Activated CD8-positive, alpha-beta memory T cell treated with anti-CD3 and anti-CD28 coated beads, Interleukin-2, amount 10 ng/mL, durations not matched to agents 7 days and 5 days (primary cell): Measurements from ENCODE around the gene ALOX5. TPM values are rescaled to one million over a fixed set of nuclear protein-coding genes. Genes with fewer than 3 reads are reported as not detected.
"Not testable (repeated sequence)": the region's sequence is repeated elsewhere in the genome, so short reads cannot be mapped to it uniquely, and the experiment has no call there.

Source experiments
- ATAC-seq: fragments of 150-1000 bp; cut with Tn5 transposase; one replicate; pipeline ENCODE4 v1.10.0; 2021; ENCODE audit warnings: moderate library complexity
- CTCF ChIA-PET: fragments of 350-600 bp; sonication (Branson Sonifier 250); formaldehyde crosslinking; loops from one replicate; lab custom pipeline; 2021; ENCODE audit warnings: antibody characterized with exemption; lab: Charles Lee
- DNase-seq: peaks from one replicate; pipeline ENCODE4 v3.0.0-alpha.2; 2020
- H3K27ac Mint-ChIP-seq: one replicate; pipeline ENCODE4 v1.8.0; 2021; ENCODE audit warnings: mild to moderate bottlenecking, mixed read lengths
- H3K27me3 Mint-ChIP-seq: one replicate; pipeline ENCODE4 v1.8.0; 2021; ENCODE audit warnings: mixed read lengths
- H3K36me3 Mint-ChIP-seq: one replicate; pipeline ENCODE4 v1.8.0; 2021; ENCODE audit warnings: mild to moderate bottlenecking, mixed read lengths
- H3K4me1 Mint-ChIP-seq: one replicate; pipeline ENCODE4 v1.8.0; 2021; ENCODE audit warnings: mixed read lengths
- H3K4me3 Mint-ChIP-seq: one replicate; pipeline ENCODE4 v1.8.0; 2021; ENCODE audit warnings: mild to moderate bottlenecking, moderate library complexity, mixed read lengths
- H3K9me3 Mint-ChIP-seq: one replicate; pipeline ENCODE4 v1.8.0; 2022; ENCODE audit warnings: low read depth, mixed read lengths
- total RNA-seq, 2 experiments: library from RNA; stranded (reverse); gene quantifications; one replicate each; pipeline ENCODE4 v1.2.3, GENCODE V29; 2021

Gene ALOX5
- total RNA-seq, 2 experiments from 2014 or later = 1.9 to 8.9 TPM

DNA sequence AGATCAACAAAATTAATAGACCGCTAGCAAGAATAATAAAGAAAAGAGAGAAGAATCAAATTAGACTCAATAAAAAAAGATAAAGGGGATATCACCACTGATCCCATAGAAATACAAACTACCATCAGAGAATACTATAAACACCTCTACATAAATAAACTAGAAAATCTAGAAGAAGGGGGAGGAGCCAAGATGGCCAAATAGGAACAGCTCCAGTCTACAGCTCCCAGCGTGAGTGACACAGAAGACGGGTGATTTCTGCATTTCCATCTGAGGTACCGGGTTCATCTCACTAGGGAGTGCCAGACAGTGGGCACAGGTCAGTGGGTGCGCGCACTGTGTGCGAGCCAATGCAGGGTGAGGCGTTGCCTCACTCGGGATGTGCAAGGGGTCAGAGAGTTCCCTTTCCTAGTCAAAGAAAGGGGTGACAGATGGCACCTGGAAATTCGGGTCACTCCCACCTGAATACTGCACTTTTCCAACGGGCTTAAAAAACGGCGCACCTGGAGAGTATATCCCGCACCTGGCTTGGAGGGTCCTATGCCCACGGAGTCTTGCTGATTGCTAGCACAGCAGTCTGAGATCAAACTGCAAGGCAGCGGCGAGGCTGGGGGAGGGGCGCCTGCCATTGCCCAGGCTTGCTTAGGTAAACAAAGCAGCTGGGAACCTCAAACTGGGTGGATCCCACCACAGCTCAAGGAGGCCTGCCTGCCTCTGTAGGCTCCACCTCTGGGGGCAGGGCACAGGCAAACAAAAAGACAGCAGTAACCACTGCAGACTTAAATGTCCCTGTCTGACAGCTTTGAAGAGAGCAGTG, 11.8 kb upstream of the ALOX5 start:
- H3K36me3 Mint-ChIP-seq, H3K4me1 Mint-ChIP-seq, H3K9me3 Mint-ChIP-seq, H3K4me3 Mint-ChIP-seq, CTCF ChIA-PET, ATAC-seq, H3K27ac Mint-ChIP-seq: not testable (repeated sequence)
- peaks cover 42% of the 10 kb centered on the region for H3K27me3 Mint-ChIP-seq
- peak; percentile 56 for DNase-seq

DNA sequence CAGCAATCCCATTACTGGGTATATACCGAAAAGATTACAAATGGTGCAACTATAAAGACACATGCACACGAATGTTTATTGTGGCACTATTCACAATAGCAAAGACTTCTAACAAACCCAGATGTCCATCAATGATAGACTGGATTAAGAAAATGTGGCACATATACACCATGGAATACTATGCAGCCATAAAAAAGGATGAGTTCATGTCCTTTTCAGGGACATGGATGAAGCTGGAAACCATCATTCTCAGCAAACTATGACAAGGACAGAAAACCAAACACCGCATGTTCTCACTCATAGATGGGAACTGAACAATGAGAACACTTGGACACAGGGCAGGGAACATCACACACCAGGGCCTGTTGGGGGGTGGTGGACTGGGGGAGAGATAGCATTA, 6.4 kb upstream of the ALOX5 start:
- H3K27ac Mint-ChIP-seq, H3K4me1 Mint-ChIP-seq, CTCF ChIA-PET, H3K4me3 Mint-ChIP-seq, H3K36me3 Mint-ChIP-seq, ATAC-seq, DNase-seq, H3K9me3 Mint-ChIP-seq: not testable (repeated sequence)
- H3K27me3 Mint-ChIP-seq = peaks cover 61% of the 10 kb centered on the region

DNA sequence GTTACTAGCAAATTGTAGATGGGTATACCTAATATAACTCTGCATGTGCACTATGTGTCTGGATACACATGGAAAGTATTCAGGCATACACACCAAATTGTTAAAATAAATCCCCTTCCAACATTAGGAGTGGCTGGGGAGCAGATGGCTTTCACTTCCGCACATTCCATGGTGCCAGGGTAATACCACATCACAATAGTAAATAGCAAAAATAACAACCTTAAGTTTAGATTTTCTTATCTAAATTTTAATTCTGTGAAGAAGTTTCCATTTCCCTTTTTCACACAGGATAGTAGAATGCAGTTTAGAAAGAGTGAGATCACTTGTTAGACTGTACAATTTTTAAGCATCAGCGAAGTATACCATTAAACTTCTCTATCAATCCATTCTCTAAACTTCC, 5.8 kb upstream of the ALOX5 start:
- Mint-ChIP-seq H3K27ac (no peak overlapping the region), H3K4me3 (no peak overlapping the region), H3K9me3 (no peaks in the 10 kb centered on the region), H3K4me1 (peaks cover 3% of the 10 kb centered on the region), H3K36me3 (no peaks in the 10 kb centered on the region), H3K27me3 (peaks cover 67% of the 10 kb centered on the region)
- no peak for DNase-seq
- CTCF ChIA-PET = no interaction called here
- no peak for ATAC-seq

DNA sequence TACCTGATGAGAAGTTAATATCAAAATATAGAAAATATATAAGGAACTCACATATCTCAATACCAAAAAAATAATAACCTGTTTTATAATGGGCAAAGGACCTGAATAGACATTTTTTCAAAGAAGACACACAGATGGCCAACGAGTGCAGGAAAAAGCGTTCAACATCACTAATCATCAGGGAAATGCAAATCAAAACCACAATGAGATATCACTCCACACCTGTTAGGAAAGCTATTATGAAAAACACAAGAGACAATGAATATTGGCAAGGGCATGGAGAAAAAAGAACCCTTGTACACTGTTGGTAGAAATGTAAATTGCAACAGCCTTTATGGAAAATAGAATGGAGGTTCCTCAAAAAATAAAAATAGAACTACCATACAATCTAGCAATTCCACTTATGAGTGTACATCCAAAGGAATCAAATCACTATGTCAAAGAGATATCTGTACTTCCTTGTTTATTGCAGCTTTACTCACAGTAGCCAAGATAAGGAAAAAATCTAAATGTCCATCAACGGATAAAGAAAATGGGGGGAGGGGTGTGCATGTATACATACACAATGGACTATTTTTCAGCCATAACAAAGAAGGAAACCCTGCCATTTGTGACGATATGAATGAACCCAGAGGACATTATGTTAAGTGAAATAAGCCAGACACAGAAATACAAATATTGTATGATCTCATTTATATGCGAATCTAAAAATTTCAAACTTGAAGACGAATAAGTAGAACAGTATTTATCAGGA, 3.6 kb upstream of the ALOX5 start:
- Mint-ChIP-seq H3K4me3 (no peak overlapping the region), H3K9me3 (no peaks in the 10 kb centered on the region), H3K27me3 (peaks cover 71% of the 10 kb centered on the region), H3K4me1 (peaks cover 12% of the 10 kb centered on the region), H3K27ac (no peak overlapping the region), H3K36me3 (no peaks in the 10 kb centered on the region)
- CTCF ChIA-PET = no interaction called here
- ATAC-seq = no peak
- no peak for DNase-seq

DNA sequence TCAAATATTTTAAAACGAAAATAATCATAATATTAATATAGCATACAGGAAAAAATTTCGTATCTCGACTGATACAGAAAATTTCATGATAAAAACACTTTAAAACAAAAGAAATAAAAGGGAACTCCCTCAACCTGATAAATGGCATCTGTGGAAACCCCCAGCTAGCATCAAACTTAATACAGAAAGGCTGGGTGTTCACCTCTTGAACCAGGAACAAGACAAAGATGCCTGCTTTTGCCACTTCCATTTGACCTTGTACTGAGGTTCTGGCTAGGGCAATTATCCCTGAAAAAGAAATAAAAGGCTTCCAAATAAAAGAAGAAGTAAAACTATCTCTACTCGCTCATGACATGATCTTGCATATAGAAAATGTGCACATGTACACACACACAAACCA, 2.5 kb upstream of the ALOX5 start:
- H3K27me3 Mint-ChIP-seq = peaks cover 73% of the 10 kb centered on the region

DNA sequence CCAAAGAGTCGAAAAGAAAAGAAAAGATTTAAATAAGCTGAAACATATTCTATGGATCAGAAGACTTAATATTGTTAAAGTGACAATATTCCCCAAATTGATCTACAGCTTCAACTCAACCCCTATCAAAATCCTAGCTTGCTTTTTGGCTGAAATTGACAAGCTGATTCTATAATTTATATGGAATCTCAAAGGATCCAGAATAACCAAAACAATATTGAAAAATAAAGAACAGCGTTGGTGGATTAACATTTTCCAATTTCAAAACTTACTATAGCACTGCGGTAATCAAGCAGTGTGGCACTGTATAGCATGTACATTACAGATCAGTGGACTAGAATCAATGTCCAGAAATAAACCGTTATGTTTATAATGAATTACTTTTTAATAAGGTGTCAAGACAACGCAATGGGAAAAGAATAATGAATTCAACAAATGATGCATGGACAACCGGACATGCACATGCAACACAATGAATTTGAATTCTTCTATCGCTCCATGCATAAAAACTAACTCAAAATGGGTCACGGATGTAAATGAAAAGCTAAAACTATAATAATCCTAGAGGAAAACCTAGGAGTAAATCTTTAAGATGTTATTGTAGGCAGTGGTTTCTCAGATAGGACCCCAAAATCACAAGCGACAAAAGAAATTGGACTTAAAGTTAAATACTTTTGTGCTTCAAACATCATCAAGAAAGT, 1.6 kb upstream of the ALOX5 start:
- H3K4me3 Mint-ChIP-seq = peak overlapping the region; percentile 79
- DNase-seq (no peak), ATAC-seq (no peak)
- H3K27ac Mint-ChIP-seq = no peak overlapping the region
- no peaks in the 10 kb centered on the region for H3K36me3 Mint-ChIP-seq
- H3K4me1 Mint-ChIP-seq = peaks cover 19% of the 10 kb centered on the region
- H3K27me3 Mint-ChIP-seq = peaks cover 74% of the 10 kb centered on the region
- H3K9me3 Mint-ChIP-seq = no peaks in the 10 kb centered on the region
- CTCF ChIA-PET = no interaction called here

More for the DNA sequence above, 2.5 kb upstream of the ALOX5 start:
- ATAC-seq (no peak), DNase-seq (no peak)
- Mint-ChIP-seq H3K27ac (no peak overlapping the region), H3K36me3 (no peaks in the 10 kb centered on the region), H3K4me3 (no peak overlapping the region), H3K4me1 (peaks cover 19% of the 10 kb centered on the region), H3K9me3 (no peaks in the 10 kb centered on the region)
- CTCF ChIA-PET = no interaction called here

DNA sequence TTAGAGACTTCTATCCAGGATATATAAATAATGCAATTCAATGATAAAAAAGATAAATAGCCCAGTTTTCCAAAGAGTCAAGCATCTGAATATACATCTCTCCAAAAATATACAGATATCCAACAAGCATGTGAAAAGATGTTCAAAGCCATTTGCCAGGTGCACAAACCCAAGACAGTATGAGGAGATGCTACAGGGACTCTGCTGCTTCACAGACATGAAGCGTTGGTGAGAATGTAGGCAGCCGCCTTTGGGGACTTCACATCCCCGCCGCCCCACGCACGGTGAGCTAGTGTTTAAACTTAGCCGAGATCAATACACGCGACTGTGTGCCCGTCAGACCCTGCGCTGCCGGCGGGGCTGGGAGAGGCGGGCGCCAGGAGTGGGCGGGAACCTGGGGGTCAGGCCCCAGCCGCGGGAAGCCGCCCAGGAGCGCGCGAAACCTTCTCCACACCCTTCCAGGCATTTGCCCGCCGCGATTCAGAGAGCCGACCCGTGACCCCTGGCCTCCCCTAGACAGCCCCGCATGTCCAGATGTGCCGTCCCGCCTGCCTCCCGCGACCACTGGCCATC, 927 bp upstream of the ALOX5 start:
- peaks cover 19% of the 10 kb centered on the region for H3K4me1 Mint-ChIP-seq
- DNase-seq (peak; percentile 49), ATAC-seq (peak; percentile 66)
- H3K36me3 Mint-ChIP-seq = no peaks in the 10 kb centered on the region
- H3K9me3 Mint-ChIP-seq = no peaks in the 10 kb centered on the region
- H3K27ac Mint-ChIP-seq = peak overlapping the region; percentile 58
- CTCF ChIA-PET = no interaction called here
- H3K27me3 Mint-ChIP-seq = peaks cover 76% of the 10 kb centered on the region
- peak overlapping the region; percentile 79 for H3K4me3 Mint-ChIP-seq

DNA sequence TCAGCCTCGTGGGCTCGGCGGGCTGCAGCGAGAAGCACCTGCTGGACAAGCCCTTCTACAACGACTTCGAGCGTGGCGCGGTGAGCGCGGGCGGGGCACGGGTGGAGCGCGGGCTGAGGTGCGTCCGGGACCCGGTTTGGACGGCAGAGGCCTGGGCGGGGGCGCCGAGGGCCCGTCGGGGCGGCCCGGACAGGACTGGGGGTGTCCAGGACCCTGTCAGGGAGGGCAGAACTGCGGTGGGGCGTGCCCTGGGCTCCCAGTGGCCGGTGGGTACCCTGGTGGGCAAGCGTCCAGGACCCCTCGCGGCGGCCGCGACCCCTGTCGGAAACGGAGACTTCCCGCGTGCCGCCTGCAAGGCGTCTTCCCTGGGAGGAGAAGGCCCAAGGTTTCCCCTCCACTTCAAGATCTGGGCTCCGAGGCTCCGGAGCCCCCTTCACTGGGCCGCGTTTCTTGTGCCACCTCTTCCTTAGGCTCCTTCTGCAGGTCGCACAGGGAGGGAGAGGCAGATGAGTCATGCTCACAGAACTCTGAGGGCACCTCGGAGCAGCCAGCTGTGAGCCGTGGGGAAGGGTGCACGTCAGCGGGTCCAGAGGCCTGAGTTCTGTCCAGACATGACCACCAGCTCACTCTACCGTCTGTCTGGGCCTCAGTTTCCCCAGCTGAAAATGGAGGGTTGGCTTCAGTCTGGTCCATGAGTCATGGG, 485 bp downstream of the ALOX5 start:
- DNase-seq (no peak), ATAC-seq (no peak)
- Mint-ChIP-seq H3K36me3 (no peaks in the 10 kb centered on the region), H3K4me1 (peaks cover 19% of the 10 kb centered on the region), H3K27ac (no peak overlapping the region), H3K9me3 (no peaks in the 10 kb centered on the region), H3K4me3 (peak overlapping the region; percentile 61), H3K27me3 (peaks cover 64% of the 10 kb centered on the region)
- CTCF ChIA-PET = interaction anchor here (1.2 kb wide), 1 partner anchor 124 kb away, joined by 3 read pairs; no protein-coding TSS in a partner anchor

DNA sequence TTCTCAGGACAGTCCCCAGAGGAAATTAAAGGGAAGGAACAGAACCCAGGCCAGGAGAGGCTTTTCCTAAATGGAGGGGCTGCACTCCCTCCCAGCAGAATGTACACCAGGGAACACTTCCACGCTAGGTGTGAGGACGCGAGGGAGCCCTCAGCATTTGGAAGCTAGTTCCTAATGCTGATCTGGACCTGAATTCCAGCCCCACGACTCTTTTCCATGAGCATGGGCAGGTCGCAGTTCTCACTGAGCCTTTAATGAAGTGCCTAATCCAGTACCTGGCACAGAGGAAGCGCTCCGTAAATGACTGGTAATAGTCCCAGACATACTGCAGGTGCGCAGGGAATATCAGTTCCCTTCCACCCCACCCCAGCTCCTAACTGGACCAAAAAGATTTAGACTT, 1.1 kb downstream of the ALOX5 start:
- no peaks in the 10 kb centered on the region for H3K9me3 Mint-ChIP-seq

DNA sequence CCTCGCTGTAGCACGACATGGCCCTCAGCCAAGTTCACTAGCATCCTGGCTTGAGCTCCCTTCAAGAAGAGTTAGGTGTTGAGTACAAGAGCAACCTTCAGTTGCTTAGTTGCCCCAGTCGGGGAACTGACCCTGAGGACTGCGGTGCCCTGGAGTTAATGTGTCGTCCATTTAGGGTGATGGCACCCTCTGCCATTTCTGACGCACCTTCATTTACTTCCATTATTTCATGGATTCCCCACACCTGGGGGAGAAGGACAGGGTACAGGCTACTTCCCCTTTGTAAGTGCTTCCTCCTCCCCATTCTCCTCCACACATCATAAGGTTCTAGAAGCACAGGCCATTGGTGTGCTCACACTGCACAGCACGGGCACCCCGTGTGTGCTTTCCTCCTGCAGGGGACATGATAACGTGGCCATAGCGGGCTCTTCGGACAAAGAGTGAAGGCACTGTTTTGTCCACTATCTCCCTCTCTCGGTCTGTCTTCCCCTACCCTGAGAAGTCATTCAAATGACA, 1.8 kb downstream of the ALOX5 start:
- H3K9me3 Mint-ChIP-seq = no peaks in the 10 kb centered on the region
- CTCF ChIA-PET = interaction anchor here (1.0 to 1.2 kb wide), 2 partner anchors 10 to 125 kb away, joined by 3 to 4 read pairs; no protein-coding TSS in a partner anchor
- peak overlapping the region; percentile 9 for H3K4me3 Mint-ChIP-seq
- DNase-seq (no peak), ATAC-seq (no peak)
- no peak overlapping the region for H3K27ac Mint-ChIP-seq
- H3K27me3 Mint-ChIP-seq = peaks cover 54% of the 10 kb centered on the region
- peaks cover 22% of the 10 kb centered on the region for H3K4me1 Mint-ChIP-seq
- H3K36me3 Mint-ChIP-seq = no peaks in the 10 kb centered on the region

More for the DNA sequence above, 1.1 kb downstream of the ALOX5 start:
- peaks cover 61% of the 10 kb centered on the region for H3K27me3 Mint-ChIP-seq
- H3K4me1 Mint-ChIP-seq = peaks cover 22% of the 10 kb centered on the region
- no peaks in the 10 kb centered on the region for H3K36me3 Mint-ChIP-seq
- CTCF ChIA-PET = interaction anchor here (1.2 kb wide), 1 partner anchor 125 kb away, joined by 3 read pairs; no protein-coding TSS in a partner anchor
- DNase-seq (no peak), ATAC-seq (no peak)
- no peak overlapping the region for H3K27ac Mint-ChIP-seq
- peak overlapping the region; percentile 40 for H3K4me3 Mint-ChIP-seq

DNA sequence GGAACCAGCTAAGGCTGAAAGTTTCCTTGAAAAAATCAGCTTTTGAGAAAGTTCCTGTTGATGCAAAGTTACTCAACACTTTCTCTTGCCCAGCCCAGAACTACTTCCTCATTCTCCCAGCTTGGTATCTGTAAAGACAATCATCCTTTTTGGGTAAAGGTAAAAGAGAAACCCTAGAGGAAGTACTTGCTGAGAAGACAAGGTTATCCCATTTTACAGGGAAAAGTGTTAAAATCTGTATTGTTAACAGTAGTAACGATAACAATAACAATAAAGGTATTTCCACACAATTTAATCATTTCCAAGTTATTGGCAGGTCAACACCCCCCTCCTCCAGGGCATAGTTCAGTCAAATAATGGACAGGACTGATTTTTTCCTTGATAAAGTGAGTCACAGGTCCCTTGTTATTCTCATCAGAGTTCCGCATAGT, 2.4 kb downstream of the ALOX5 start:
- no peak overlapping the region for H3K27ac Mint-ChIP-seq
- H3K36me3 Mint-ChIP-seq = no peaks in the 10 kb centered on the region
- ATAC-seq (no peak), DNase-seq (no peak)
- peaks cover 50% of the 10 kb centered on the region for H3K27me3 Mint-ChIP-seq
- H3K4me1 Mint-ChIP-seq = peaks cover 22% of the 10 kb centered on the region
- H3K4me3 Mint-ChIP-seq = no peak overlapping the region
- H3K9me3 Mint-ChIP-seq = no peaks in the 10 kb centered on the region
- CTCF ChIA-PET = interaction anchor here (1.0 kb wide), 1 partner anchor 10 kb away, joined by 4 read pairs; no protein-coding TSS in a partner anchor

DNA sequence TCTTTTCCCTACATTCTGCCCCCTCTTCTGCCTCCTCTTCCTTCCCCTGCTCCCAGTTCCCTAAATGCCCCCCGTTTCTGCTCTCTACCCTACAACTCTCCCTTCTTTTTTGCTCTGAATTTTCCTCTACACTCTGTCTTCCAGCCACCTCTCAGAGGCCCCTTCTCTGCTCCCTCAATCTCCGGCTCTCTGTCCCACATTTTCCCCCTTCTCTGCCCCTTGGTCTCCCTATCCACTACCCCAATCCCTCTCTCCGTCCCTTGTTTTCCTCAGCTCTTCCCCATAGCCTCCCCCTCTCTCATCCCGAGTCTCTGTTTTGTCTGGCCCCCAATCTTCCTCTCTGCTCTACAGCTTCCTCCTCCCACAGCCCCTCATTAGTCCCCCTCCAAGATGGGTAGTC, 3.3 kb downstream of the ALOX5 start:
- CTCF ChIA-PET = no interaction called here
- Mint-ChIP-seq H3K36me3 (no peaks in the 10 kb centered on the region), H3K9me3 (no peaks in the 10 kb centered on the region), H3K4me3 (no peak overlapping the region), H3K4me1 (peaks cover 22% of the 10 kb centered on the region), H3K27me3 (peaks cover 41% of the 10 kb centered on the region), H3K27ac (no peak overlapping the region)
- no peak for DNase-seq
- ATAC-seq = no peak
